OCI-M2 (cell line): ENCODE results near the gene PRKCQ.
"Not testable (repeated sequence)": the region's sequence is repeated elsewhere in the genome, so short reads cannot be mapped to it uniquely, and the experiment has no call there.

Experiments
- DNase-seq: peaks from one replicate; lab custom pipeline; 2025; ENCODE audit not compliant: unreplicated experiment; lab: John Stamatoyannopoulos, UW

PRKCQ gene

DNA sequence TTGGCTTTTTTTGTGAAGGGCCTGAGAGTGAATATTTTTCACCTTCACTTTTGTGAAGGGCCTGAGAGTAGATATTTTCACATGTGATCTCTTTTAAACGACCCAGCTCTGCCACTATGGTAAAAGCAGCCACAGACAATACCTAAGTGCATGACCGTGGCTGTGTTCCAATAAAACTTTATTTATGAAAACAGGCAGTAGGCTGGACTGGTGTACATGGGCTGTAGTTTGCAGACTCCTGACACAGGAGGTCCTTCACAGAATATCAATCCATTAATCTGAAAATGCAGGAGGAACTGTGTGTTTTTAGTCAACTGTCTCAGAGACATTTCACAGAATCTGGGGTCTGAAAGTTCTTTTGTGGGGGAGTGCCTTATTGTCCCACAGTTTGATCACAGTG is 186.9 kb downstream of the PRKCQ start:
- DNase-seq, result no peak

DNA sequence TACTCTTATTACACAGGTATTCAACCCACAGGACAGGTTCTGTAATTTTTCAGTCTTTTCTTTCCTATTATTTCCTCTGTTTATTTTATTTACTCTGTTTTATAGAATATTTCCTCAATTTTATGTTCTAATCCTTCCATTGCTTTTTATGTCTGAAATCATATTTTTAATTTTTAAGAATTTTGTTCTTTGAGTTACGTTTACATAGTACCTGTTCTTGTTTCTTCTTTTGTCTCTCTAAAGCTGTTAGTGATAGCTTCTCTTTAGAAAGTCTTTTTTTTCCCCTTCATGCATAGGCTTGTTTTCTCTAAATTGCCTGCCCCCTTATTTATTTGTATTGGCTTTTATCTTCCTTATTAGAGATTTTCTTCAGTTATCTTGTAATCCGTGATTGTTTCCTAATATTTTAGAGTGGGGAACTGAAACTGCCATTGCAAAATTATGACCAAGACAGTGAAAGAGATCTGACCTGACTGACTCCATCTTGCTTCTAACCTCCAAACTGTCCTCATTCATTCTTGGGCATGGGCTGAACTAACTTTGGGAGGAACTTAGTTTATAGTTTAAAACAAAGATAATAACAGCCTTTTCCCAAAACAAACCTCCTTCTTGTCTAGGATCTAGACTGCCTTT is 189.7 kb downstream of the PRKCQ start:
- no peak for DNase-seq

DNA sequence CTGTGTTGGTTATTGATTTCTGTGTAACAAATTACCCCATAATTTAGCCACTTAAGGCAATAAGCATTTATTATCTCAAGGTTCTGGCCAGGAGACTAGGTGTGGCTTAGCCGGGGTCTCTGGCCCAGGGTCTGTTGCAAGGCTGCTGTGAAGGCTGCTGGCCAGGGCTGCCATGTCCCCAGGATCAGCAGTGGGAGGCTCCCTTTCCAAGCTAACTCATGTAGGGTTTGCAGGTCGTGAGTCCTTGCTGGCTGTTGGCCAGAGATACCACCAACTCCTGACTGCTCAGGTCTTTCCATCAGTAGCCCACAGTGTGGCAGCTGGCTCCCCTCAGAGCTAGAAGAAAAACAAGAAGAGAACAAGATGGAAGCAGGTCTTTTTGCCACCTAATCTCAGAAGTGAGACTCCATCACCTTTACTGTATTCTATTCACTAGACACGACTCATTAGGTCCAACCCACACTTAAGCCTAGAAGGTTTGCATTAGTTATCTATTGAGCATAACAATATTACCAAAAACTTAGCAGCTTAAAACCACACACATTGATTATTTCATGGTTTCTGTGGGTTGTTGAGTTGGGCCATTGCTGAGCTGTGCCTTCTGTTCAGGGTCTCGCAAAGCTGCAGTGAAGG is 191.7 kb downstream of the PRKCQ start:
- DNase-seq, result no peak

DNA sequence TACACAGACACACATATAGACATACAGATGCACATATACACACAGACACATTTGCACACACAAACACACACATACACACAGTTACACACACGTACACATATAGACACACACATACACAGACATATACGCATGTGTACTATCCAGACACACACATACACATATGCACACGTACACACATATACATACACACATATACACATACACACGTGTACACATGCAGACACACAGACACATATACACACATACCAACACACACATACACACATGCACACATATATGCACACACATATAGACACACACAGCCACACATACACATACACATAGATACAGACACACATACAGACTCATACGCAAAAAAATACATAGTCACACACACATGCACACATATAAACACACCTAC is 193.1 kb downstream of the PRKCQ start:
- no peak for DNase-seq

DNA sequence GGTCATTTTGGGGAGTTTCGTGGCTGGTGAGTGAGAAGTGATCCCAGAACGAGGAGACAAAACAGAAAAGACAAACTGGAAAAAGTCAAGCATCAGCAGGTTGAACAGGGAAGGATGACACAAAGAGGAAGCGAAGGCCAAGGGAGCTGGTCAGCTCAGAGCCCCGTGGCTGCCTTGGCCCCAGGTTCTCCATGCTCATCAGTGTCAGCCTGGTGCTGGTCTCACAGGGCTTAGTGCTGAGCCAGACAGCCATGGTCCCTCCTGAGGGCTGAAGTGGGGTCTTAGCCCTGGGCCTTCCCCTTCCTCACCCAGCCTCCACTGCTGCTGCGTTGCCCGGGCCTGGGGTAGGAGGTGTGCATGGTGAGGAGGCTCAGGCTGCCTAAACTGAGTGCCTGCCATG is 193.7 kb downstream of the PRKCQ start:
- no peak for DNase-seq

DNA sequence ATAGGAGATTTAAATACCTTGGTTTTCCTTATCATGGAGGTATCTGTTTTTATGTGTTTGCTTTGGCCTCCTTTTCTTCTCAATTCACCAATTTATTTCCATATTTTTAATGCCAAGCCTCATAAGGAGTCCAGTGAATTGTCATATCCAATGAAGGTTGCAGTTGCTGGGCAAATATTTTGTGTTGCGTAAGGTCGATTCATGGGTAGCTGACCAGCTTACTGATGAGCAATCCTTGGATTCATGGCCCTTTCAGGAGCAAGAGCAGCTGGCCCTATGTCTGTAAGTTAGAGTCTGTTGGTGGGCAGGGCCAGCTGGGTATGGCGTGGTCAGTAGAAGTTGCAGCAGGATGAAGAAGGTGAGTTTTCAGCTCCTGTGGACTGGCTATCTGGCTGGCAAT is 194.4 kb downstream of the PRKCQ start:
- no peak for DNase-seq

DNA sequence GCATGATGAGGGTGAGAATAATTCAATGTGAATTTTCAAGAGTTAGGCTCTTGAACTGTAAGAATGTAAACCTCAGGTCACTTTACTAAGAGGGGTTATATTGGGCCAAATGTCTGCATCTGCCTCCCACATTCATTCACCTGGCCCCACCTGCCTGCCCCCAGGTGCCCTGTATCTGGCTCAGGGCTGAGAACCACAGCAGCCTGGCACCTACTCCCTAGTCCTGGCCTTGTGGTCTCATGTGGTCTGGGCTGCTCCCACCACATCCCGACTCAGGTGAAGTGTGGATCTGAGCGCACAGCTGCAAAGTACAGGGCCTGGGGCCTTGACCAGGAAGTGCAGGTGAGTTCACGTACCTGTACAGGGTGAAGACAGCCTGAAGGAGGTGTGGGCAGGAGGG is 195.2 kb downstream of the PRKCQ start:
- DNase-seq, result no peak

DNA sequence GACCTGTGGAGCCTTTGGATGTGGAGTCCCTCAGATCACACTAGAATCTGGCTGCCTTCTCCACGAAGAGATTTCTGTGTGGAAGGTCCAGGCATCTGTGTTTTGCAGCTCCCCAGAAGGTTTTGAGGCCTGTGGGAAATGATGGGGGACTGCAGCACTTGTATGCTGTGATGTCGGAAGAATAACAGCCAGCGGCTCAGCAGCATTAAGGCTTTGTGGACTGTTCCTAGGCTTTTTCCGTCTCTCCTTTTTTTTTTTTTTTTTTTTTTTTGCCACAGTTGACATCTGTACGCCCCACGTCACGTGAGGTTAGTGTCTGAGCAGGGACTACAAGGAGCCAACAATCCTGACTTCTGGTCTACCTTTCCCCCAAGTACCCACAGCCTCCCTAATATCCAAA is 196.0 kb downstream of the PRKCQ start:
- no peak for DNase-seq

DNA sequence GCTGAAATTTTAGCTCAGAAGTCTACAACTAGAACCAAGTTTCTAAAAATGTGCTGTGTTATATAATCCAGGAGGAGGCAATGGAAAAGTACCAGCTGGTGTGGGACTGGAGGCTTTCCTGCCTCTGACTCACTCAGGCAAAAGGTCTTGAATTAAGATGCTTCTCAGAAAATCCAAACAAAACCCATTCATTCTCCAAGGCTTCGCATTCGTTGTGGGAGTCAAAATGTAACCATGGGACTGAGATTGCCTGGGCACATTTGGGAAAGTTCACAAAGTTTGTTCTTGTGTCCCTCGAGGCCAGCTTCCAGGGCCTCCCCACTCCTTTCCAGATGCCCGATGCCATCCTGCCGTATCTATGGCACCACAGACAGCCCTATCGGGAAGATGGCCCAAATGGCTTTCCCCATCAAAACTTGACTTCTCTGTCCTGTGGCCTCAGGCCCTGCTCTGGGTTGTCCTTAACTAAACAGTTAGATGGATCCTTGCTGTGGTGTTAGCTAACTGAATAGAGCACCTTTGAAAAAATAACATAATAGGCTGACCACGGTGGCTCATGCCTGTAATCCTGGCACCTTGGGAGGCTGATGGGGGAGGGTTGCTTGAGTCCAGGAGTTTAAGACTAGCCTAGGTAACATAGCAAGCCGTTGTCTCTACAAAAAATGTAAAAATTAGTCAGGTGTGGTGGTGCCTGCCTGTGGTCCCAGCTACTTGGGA is 196.8 kb downstream of the PRKCQ start:
- no peak for DNase-seq

DNA sequence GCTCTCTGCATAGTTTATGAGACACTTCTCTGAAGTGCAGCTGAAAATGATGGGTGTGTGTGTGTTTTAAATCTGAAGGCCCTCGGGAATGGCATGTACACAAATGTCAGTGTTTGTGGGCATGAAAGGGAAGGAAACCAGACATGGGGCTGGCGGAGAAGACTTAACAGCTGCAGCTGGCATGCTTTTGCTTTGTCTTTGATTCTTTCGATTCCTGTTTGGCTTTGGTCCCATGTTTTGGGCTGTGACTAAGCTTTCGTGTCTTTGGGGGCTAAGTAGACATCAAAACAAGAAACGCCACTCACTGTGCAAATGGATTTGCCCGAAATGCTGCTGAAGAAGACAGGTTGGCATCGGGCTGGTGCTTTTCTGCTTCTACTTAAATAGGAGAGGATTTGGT is 198.0 kb downstream of the PRKCQ start:
- DNase-seq, result no peak

DNA sequence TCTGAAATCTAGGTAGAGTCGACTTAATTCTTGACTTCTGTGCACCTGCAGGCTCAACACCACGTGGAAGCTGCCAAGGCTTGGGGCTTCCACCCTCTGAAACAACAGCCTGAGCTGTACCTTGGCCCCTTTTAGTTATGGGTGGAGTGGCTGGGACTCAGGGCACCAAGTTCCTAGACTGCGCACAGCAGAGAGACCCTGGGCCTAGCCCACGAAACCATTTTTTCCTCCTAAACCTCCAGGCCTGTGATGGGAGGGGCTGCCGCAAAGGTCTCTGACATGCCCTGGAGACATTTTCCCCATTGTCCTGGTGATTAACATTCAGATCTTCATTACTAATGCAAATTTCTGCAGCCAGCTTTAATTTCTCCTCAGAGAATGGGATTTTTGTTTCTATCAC is 199.6 kb downstream of the PRKCQ start:
- DNase-seq, result not testable (repeated sequence)

DNA sequence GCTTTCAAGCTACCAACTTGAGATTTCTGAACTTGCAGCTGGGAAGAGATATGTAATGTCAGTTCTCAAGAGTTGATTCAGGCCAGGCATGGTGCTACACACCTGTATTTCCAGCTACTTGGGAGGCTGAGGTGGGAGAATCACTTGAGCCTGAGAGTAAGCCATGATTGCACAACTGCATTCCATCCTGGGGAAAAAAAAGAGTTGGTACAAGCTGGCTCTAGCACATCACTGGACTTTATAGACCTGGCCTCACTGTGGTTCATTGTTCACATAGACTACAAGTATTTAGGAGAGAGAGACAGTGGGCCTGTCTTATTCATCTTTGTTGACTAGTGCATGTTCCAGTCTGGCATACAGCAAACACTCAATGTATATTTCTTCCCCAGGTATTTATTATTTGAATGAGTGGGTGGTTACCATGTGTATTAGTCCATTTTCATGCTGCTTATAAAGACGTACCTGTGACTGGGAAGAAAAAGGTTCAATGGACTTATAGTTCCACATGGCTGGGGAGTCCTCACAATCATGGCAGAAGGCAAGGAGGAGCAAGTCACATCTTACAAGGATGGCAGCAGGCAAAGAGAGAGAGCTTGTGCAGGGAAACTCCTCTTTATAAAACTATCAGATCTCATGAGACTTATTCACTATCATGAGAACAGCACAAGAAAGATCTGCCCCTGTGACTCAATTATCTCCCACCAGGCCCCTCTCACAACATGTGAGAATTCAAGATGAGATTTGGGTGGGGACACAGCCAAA is 200.9 kb downstream of the PRKCQ start:
- no peak for DNase-seq
